Keratinocyte (primary cell): Measurements from ENCODE around the gene EVI5. TPM values are rescaled to one million over a fixed set of nuclear protein-coding genes. Genes with fewer than 3 reads are reported as not detected.

Experiments
- DNase-seq: peaks from one replicate; pipeline ENCODE4 v3.0.0-alpha.2; 2011; ENCODE audit warnings: low read depth, missing footprints, low spot score
- FAIRE-seq: peaks from 2 replicates; lab custom pipeline; 2011; peaks lifted over from hg19 to GRCh38; lab: Jason Lieb, UNC
- H2AFZ ChIP-seq: 2 replicates; pipeline ENCODE4 v1.6.0; 2012; ENCODE audit warnings: low read length, control low read depth, inconsistent platforms; ENCODE audit not compliant: control insufficient read depth
- H3K27ac ChIP-seq: 2 replicates; pipeline ENCODE4 v1.5.1; 2011; ENCODE audit warnings: low read length; ENCODE audit not compliant: control insufficient read depth, insufficient read depth
- H3K27me3 ChIP-seq: 3 replicates; pipeline ENCODE4 v1.6.0; 2011; ENCODE audit warnings: low read length; ENCODE audit not compliant: control insufficient read depth, insufficient read depth; ENCODE audit errors: extremely low read depth
- H3K36me3 ChIP-seq, 2 experiments: 2 replicates in 1 of 2; 3 replicates in 1 of 2; pipeline ENCODE4 v1.5.1; 2011; ENCODE audit warnings: low read length in 2 of 2, mild to moderate bottlenecking in 1 of 2; ENCODE audit not compliant: control insufficient read depth in 2 of 2, insufficient read depth in 2 of 2; ENCODE audit errors: extremely low read depth in 1 of 2
- H3K4me1 ChIP-seq: 3 replicates; pipeline ENCODE4 v1.5.1; 2011; ENCODE audit warnings: low read length; ENCODE audit not compliant: control insufficient read depth, insufficient read depth; ENCODE audit errors: extremely low read depth
- H3K4me2 ChIP-seq: 3 replicates; pipeline ENCODE4 v1.6.0; 2011; ENCODE audit warnings: low read depth, low read length; ENCODE audit not compliant: control insufficient read depth, insufficient read depth; ENCODE audit errors: extremely low read depth
- H3K4me3 ChIP-seq, 3 experiments: fragments of 200-600 bp in 1 of 3; sonication (generic) in 1 of 3; 2 replicates in 2 of 3; 3 replicates in 1 of 3; pipeline ENCODE4 v1.5.1; 2011 to 2016; ENCODE audit warnings: low read length in 3 of 3, mild to moderate bottlenecking in 3 of 3, control low read depth in 2 of 3, inconsistent platforms in 1 of 3, low read depth in 1 of 3, mixed read lengths in 1 of 3, mixed run types in 1 of 3, moderate library complexity in 1 of 3; ENCODE audit not compliant: control insufficient read depth in 2 of 3, insufficient read depth in 2 of 3; ENCODE audit errors: extremely low read depth in 1 of 3
- H3K79me2 ChIP-seq: 2 replicates; pipeline ENCODE4 v1.6.0; 2012; ENCODE audit warnings: low read length; ENCODE audit not compliant: control insufficient read depth, insufficient read depth
- H3K9ac ChIP-seq: 3 replicates; pipeline ENCODE4 v1.6.0; 2011; ENCODE audit warnings: low read length; ENCODE audit not compliant: control insufficient read depth, insufficient read depth; ENCODE audit errors: extremely low read depth
- H3K9me1 ChIP-seq: 3 replicates; pipeline ENCODE4 v1.6.0; 2011; ENCODE audit warnings: low read length; ENCODE audit not compliant: control insufficient read depth, insufficient read depth; ENCODE audit errors: extremely low read depth
- H3K9me3 ChIP-seq: 2 replicates; pipeline ENCODE4 v1.5.1; 2012; ENCODE audit warnings: low read depth, low read length; ENCODE audit not compliant: control insufficient read depth
- H4K20me1 ChIP-seq: 3 replicates; pipeline ENCODE4 v1.6.0; 2011; ENCODE audit warnings: low read length; ENCODE audit not compliant: control insufficient read depth, insufficient read depth; ENCODE audit errors: extremely low read depth
- CTCF ChIP-seq, 3 experiments: IDR thresholded peaks in 1 of 3; conservative IDR thresholded peaks in 1 of 3; optimal IDR thresholded peaks in 1 of 3; 2 replicates in 2 of 3; 3 replicates in 1 of 3; pipeline versions ENCODE3 to v1.5.1; 2011; ENCODE audit warnings: low read length in 3 of 3, mild to moderate bottlenecking in 3 of 3, moderate library complexity in 2 of 3, control low read depth in 1 of 3, inconsistent platforms in 1 of 3; ENCODE audit not compliant: insufficient read depth in 2 of 3; ENCODE audit errors: extremely low read depth in 1 of 3
- EZH2 ChIP-seq: IDR thresholded peaks from one replicate; pipeline ENCODE4 v1.6.1; 2012; ENCODE audit warnings: inconsistent platforms, mild to moderate bottlenecking, low read length, moderate library complexity
- dilution Hi-C: fragments of 300-500 bp; cut with MboI; formaldehyde crosslinking; loops from one replicate; pipeline ENCODE4 v1.7.0; 2020; ENCODE audit warnings: low sequenced_read_pairs; ENCODE audit not compliant: extremely low pct_ligation_motif_present
- polyA plus RNA-seq, 5 experiments: library from polyadenylated mRNA; depleted of rRNA in 3 of 5; stranded (reverse) in 3 of 5; stranded (forward) in 1 of 5; unstranded in 1 of 5; fragments of >200 nt; gene quantifications; 1 replicate in 1 of 5; 2 replicates in 3 of 5; 3 replicates in 1 of 5; pipeline versions ENCODE4 v1.2.1 to v1.2.3, GENCODE V29; 2011 to 2012; ENCODE audit warnings: missing spikeins in 2 of 5, low read depth in 1 of 5, low replicate concordance in 1 of 5

Gene EVI5
- polyA plus RNA-seq, 1 donor (not counting 4 experiments of a cell fraction or from before 2014, with no cell fraction given): 23.2 TPM

GRCh38 chr1:92466683-92467352 lies 318.1 kb downstream of the EVI5 start:
- Histone ChIP-seq H3K79me2 (no peaks in the 10 kb centered on the region), H3K9me1 (no peaks in the 10 kb centered on the region), H3K4me3 (no peak overlapping the region), H3K27ac (no peak overlapping the region), H3K9me3 (no peaks in the 10 kb centered on the region), H4K20me1 (no peaks in the 10 kb centered on the region), H3K27me3 (no peaks in the 10 kb centered on the region), H3K4me1 (no peaks in the 10 kb centered on the region), H2AFZ (no peak overlapping the region), H3K36me3 (no peaks in the 10 kb centered on the region), H3K4me2 (no peak overlapping the region), H3K9ac (no peak overlapping the region)
- TF ChIP-seq CTCF (optimal IDR thresholded peaks at IDR 0.05 in 1 of 3, IDR thresholded peaks at IDR 0.05 in 1 of 3, conservative IDR thresholded peaks at IDR 0.05 in 1 of 3; ENCODE audit: extremely low read depth in 1 of 3, insufficient read depth in 2 of 3, low read length in 3 of 3) (no peak), EZH2 (no peak)
- DNase-seq (no peak), FAIRE-seq (no peak)
- dilution Hi-C loops: no loop called here

GRCh38 chr1:92465256-92465647 lies 319.7 kb downstream of the EVI5 start:
- H3K4me2 ChIP-seq: no peak overlapping the region
- dilution Hi-C loops: no loop called here
- H3K9ac ChIP-seq: no peak overlapping the region
- no peaks in the 10 kb centered on the region for H4K20me1 ChIP-seq
- H3K4me3 ChIP-seq: no peak overlapping the region
- H3K4me1 ChIP-seq: no peaks in the 10 kb centered on the region
- no peaks in the 10 kb centered on the region for H3K27me3 ChIP-seq
- no peaks in the 10 kb centered on the region for H3K9me3 ChIP-seq
- no peak overlapping the region for H2AFZ ChIP-seq
- H3K27ac ChIP-seq: no peak overlapping the region
- DNase-seq: no peak
- H3K79me2 ChIP-seq: no peaks in the 10 kb centered on the region
- FAIRE-seq: no peak
- no peaks in the 10 kb centered on the region for H3K9me1 ChIP-seq
- TF ChIP-seq CTCF (optimal IDR thresholded peaks at IDR 0.05 in 1 of 3, IDR thresholded peaks at IDR 0.05 in 1 of 3, conservative IDR thresholded peaks at IDR 0.05 in 1 of 3; ENCODE audit: extremely low read depth in 1 of 3, insufficient read depth in 2 of 3, low read length in 3 of 3) (no peak), EZH2 (no peak)
- H3K36me3 ChIP-seq: no peaks in the 10 kb centered on the region
